ENCODE measurements around the gene ZG16B.

Gene ZG16B

DNA sequence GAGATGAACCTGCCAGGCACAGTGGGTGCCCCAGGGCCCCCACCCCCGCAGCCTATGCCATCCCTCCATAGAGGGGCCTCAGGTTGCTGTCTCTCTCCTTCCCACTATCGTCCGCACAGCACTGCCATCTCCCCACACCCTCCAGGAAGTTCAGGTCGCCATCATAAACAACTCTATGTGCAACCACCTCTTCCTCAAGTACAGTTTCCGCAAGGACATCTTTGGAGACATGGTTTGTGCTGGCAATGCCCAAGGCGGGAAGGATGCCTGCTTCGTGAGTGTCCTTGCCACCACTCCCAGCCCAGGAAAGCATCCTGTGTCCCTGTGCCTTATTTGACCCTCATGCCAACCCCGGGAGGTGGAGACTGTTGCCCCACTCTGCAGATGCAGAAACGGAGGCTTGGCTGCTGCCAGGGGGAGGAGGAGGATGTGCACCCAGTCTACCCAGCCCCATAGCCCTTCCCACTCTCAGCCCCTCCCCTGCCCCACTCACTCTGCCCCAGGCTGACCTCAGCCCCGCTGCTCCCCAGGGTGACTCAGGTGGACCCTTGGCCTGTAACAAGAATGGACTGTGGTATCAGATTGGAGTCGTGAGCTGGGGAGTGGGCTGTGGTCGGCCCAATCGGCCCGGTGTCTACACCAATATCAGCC is 9.1 kb upstream of the ZG16B start:
- H3K9me3 ChIP-seq (ENCODE audit: control insufficient read depth, low read length), result no peaks in the 10 kb centered on the region
- no peak overlapping the region for H3K4me3 ChIP-seq (ENCODE audit: low read depth, low read length)
- no peaks in the 10 kb centered on the region for H3K4me1 ChIP-seq
- H3K36me3 ChIP-seq (ENCODE audit: control insufficient read depth, insufficient read depth, low read length), result no peaks in the 10 kb centered on the region
- no peaks in the 10 kb centered on the region for H3K27me3 ChIP-seq (ENCODE audit: control insufficient read depth, insufficient read depth, low read length)
- H3K9ac ChIP-seq, result no peak overlapping the region
- no peak overlapping the region for H3K4me2 ChIP-seq (ENCODE audit: low read length)
- H3K27ac ChIP-seq, result no peak overlapping the region
- H2AFZ ChIP-seq, result no peak overlapping the region
- H3K79me2 ChIP-seq, result no peaks in the 10 kb centered on the region
- TF ChIP-seq, protein P1, sequence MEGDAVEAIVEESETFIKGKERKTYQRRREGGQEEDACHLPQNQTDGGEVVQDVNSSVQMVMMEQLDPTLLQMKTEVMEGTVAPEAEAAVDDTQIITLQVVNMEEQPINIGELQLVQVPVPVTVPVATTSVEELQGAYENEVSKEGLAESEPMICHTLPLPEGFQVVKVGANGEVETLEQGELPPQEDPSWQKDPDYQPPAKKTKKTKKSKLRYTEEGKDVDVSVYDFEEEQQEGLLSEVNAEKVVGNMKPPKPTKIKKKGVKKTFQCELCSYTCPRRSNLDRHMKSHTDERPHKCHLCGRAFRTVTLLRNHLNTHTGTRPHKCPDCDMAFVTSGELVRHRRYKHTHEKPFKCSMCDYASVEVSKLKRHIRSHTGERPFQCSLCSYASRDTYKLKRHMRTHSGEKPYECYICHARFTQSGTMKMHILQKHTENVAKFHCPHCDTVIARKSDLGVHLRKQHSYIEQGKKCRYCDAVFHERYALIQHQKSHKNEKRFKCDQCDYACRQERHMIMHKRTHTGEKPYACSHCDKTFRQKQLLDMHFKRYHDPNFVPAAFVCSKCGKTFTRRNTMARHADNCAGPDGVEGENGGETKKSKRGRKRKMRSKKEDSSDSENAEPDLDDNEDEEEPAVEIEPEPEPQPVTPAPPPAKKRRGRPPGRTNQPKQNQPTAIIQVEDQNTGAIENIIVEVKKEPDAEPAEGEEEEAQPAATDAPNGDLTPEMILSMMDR (IDR thresholded peaks at IDR 0.05), result no peak

DNA sequence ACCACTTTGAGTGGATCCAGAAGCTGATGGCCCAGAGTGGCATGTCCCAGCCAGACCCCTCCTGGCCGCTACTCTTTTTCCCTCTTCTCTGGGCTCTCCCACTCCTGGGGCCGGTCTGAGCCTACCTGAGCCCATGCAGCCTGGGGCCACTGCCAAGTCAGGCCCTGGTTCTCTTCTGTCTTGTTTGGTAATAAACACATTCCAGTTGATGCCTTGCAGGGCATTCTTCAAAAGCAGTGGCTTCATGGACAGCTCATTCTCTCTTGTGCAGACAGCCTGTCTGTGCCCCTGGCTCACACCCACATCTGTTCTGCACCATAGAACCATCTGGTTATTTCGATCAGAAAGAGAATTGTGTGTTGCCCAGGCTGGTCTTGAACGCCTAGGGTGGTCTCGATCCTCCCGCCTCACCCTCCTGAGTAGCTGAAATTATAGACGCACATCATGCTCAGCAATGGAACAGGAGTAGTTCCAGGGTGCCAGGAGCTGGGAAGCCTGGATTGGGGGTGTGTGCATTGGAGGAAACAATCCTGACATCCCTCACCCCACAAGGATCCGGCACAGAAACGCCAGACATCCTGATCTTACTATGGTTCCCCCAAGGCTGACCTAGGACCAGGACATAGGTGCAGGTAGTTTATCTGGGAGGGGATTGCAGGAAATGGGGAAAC is 8.5 kb upstream of the ZG16B start:
- Histone ChIP-seq H3K9ac (no peak overlapping the region), H3K27me3 (ENCODE audit: control insufficient read depth, insufficient read depth, low read length) (no peaks in the 10 kb centered on the region)
- TF ChIP-seq, protein P1 (IDR thresholded peaks at IDR 0.05), result no peak

DNA sequence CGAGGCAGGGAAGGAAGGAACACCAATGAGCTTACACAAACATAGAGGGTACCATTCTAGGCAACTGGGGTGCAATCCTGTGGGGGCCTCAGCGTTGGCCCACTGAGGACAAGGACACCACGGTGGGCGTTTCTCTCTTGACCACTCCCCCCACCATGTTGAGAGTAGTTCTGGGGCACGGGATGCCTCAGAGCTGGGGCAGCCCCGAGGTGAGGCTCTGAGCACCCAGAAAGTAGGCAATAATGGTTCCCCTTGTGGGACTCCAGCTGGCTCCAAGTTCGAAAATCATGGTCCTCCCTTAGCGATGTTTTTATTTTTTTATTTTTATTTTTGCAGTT is 8.0 kb upstream of the ZG16B start:
- no peaks in the 10 kb centered on the region for H3K9me3 ChIP-seq (ENCODE audit: control insufficient read depth, low read length)
- no peak overlapping the region for H3K4me3 ChIP-seq (ENCODE audit: low read depth, low read length)
- H3K4me1 ChIP-seq, result no peaks in the 10 kb centered on the region
- H3K4me2 ChIP-seq (ENCODE audit: low read length), result no peak overlapping the region
- H3K27ac ChIP-seq, result no peak overlapping the region
- no peaks in the 10 kb centered on the region for H3K79me2 ChIP-seq
- no peaks in the 10 kb centered on the region for H3K36me3 ChIP-seq (ENCODE audit: control insufficient read depth, insufficient read depth, low read length)
- no peak overlapping the region for H3K9ac ChIP-seq
- H2AFZ ChIP-seq, result no peak overlapping the region
- TF ChIP-seq, protein P1 (IDR thresholded peaks at IDR 0.05), result no peak
- H3K27me3 ChIP-seq (ENCODE audit: control insufficient read depth, insufficient read depth, low read length), result no peaks in the 10 kb centered on the region

More for the DNA sequence above, 8.5 kb upstream of the ZG16B start:
- Histone ChIP-seq H2AFZ (no peak overlapping the region), H3K9me3 (ENCODE audit: control insufficient read depth, low read length) (no peaks in the 10 kb centered on the region), H3K36me3 (ENCODE audit: control insufficient read depth, insufficient read depth, low read length) (no peaks in the 10 kb centered on the region), H3K4me1 (no peaks in the 10 kb centered on the region), H3K27ac (no peak overlapping the region), H3K4me2 (ENCODE audit: low read length) (no peak overlapping the region), H3K4me3 (ENCODE audit: low read depth, low read length) (no peak overlapping the region), H3K79me2 (no peaks in the 10 kb centered on the region)

DNA sequence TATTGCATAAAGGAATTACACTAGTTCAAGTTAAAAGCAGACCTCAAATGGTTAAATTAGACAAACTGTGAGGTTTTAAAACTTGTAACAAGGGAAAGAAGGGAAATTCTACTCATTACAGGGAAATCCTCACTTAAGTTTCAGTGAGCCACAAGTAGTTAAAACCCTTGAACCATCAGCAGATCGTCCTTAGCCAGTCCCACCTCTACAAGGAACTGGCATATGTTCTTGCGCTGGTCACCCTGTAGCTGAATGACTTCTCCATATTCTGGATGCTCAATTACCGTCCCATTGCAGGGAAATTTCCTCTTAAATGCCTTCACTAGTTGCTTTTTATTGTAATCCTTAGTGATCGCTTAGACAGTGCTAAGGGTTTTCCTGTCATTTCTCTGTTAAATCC is 7.6 kb upstream of the ZG16B start:
- H3K27me3 ChIP-seq (ENCODE audit: control insufficient read depth, insufficient read depth, low read length), result no peaks in the 10 kb centered on the region
- no peaks in the 10 kb centered on the region for H3K36me3 ChIP-seq (ENCODE audit: control insufficient read depth, insufficient read depth, low read length)
- H3K9me3 ChIP-seq (ENCODE audit: control insufficient read depth, low read length), result no peaks in the 10 kb centered on the region
- no peaks in the 10 kb centered on the region for H3K79me2 ChIP-seq
- H3K4me2 ChIP-seq (ENCODE audit: low read length), result no peak overlapping the region
- no peak overlapping the region for H3K9ac ChIP-seq
- TF ChIP-seq, protein P1 (IDR thresholded peaks at IDR 0.05), result no peak
- no peak overlapping the region for H2AFZ ChIP-seq
- H3K4me1 ChIP-seq, result no peaks in the 10 kb centered on the region
- no peak overlapping the region for H3K27ac ChIP-seq
- H3K4me3 ChIP-seq (ENCODE audit: low read depth, low read length), result no peak overlapping the region

DNA sequence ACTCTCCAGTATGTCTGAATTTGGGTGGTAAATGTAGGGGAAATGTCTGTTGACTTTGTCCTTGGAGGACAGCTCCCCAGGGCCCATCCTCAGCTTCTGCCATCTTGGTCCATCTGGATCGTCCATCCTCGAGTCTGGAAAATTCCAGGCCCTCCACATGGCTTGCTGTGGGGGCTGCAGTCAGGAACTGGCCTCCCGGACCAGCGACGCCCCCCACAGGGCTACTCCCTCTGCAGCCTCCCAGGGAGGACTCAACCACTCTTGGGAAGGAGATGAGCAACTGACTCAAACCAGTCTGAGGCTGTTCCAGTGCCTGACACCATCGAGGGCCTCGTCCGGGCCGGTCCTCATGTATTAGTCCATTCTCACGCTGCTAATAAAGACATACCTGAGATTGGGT is 5.5 kb upstream of the ZG16B start:
- Histone ChIP-seq H3K4me1 (peaks cover 4% of the 10 kb centered on the region), H3K36me3 (ENCODE audit: control insufficient read depth, insufficient read depth, low read length) (no peaks in the 10 kb centered on the region), H3K4me2 (ENCODE audit: low read length) (no peak overlapping the region), H3K27ac (no peak overlapping the region), H3K9me3 (ENCODE audit: control insufficient read depth, low read length) (no peaks in the 10 kb centered on the region), H2AFZ (no peak overlapping the region), H3K27me3 (ENCODE audit: control insufficient read depth, insufficient read depth, low read length) (no peaks in the 10 kb centered on the region), H3K9ac (no peak overlapping the region), H3K79me2 (no peaks in the 10 kb centered on the region), H3K4me3 (ENCODE audit: low read depth, low read length) (no peak overlapping the region)
- TF ChIP-seq, protein P1 (IDR thresholded peaks at IDR 0.05), result no peak

Data from parathyroid adenoma (tissue), 2 donors.